ENCODE measurements around the gene ACP5. TPM values are rescaled to one million over a fixed set of nuclear protein-coding genes. Genes with fewer than 3 reads are reported as not detected.

Gene ACP5
- total RNA-seq, 3 donors from 2014 or later (not counting 1 experiment from before 2014, with no cell fraction given) = 14.9 to 20.3 (median 18.8) TPM

- Histone ChIP-seq H3K36me3 (ENCODE audit: control insufficient read depth, insufficient read depth, low read length) (no peaks in the 10 kb centered on the region), H3K4me3 (ENCODE audit: low read length) (no peak overlapping the region), H3K27me3 (ENCODE audit: control insufficient read depth, insufficient read depth, low read length) (no peaks in the 10 kb centered on the region), H3K27ac (ENCODE audit: low read length) (no peak overlapping the region), H3K9me3 (ENCODE audit: control insufficient read depth, insufficient read depth, low read length) (no peaks in the 10 kb centered on the region), H3K4me1 (ENCODE audit: control insufficient read depth, insufficient read depth, low read length) (peaks cover 32% of the 10 kb centered on the region)
- H3K27me3 Mint-ChIP-seq (ENCODE audit: low read depth in 2 of 2) = no peaks in the 10 kb centered on the region
- ATAC-seq (no peak), DNase-seq (no peak)
- no peak overlapping the region for H3K27ac Mint-ChIP-seq
- no peak overlapping the region for H3K4me3 Mint-ChIP-seq
- intact Hi-C loops (cut with micrococcal nuclease) = loop anchor here (2.0 to 5.0 kb wide), 2 partner anchors 90 to 294 kb away; no protein-coding TSS in a partner anchor
- H3K9me3 Mint-ChIP-seq = no peaks in the 10 kb centered on the region
- WGBS (ENCODE audit: insufficient coverage) = 18% methylated on average over 4 of the region's 6 CpGs
- TF ChIP-seq, protein P1, sequence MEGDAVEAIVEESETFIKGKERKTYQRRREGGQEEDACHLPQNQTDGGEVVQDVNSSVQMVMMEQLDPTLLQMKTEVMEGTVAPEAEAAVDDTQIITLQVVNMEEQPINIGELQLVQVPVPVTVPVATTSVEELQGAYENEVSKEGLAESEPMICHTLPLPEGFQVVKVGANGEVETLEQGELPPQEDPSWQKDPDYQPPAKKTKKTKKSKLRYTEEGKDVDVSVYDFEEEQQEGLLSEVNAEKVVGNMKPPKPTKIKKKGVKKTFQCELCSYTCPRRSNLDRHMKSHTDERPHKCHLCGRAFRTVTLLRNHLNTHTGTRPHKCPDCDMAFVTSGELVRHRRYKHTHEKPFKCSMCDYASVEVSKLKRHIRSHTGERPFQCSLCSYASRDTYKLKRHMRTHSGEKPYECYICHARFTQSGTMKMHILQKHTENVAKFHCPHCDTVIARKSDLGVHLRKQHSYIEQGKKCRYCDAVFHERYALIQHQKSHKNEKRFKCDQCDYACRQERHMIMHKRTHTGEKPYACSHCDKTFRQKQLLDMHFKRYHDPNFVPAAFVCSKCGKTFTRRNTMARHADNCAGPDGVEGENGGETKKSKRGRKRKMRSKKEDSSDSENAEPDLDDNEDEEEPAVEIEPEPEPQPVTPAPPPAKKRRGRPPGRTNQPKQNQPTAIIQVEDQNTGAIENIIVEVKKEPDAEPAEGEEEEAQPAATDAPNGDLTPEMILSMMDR (IDR thresholded peaks at IDR 0.05) = no peak
- peaks cover 13 to 17% of the 10 kb centered on the region in 2 donors for H3K4me1 Mint-ChIP-seq
- no peaks in the 10 kb centered on the region for H3K36me3 Mint-ChIP-seq
These were observed 8.9 kb upstream of the ACP5 start for GRCh38 chr19:11586331-11586730.

DNA sequence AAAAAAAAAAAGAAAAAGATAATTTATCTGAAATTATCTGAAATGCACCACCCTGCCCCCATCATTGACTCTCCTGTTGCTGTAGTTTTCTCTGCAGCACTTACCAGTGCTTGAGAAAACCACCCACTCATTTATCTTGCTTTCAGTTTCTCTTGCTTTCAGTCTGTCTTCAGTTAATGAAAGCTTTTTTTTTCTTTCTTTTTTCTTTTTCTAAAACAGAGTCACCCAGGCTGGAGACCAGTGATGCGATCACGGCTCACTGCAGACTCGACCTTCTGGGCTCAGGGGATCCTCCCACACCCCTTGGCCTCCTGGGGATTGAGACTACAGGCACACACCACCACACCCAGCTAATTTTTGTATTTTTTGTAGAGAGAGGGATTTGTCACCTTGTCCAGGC is 4.3 kb upstream of the ACP5 start:
- Mint-ChIP-seq H3K4me3 (peak overlapping the region; percentile 80), H3K27me3 (ENCODE audit: low read depth in 2 of 2) (no peaks in the 10 kb centered on the region), H3K36me3 (no peaks in the 10 kb centered on the region), H3K9me3 (no peaks in the 10 kb centered on the region), H3K4me1 (peaks cover 14 to 19% of the 10 kb centered on the region in 2 donors), H3K27ac (peak overlapping the region; percentile 84 to 88)
- ATAC-seq (peak; percentile 78 to 88 (median 80)), DNase-seq (peak in 1 of 2 donors; percentile 64)
- intact Hi-C loops (cut with micrococcal nuclease) = no loop called here
- Histone ChIP-seq H3K4me3 (ENCODE audit: low read length) (no peak overlapping the region), H3K27ac (ENCODE audit: low read length) (peak overlapping the region; percentile 70), H3K9me3 (ENCODE audit: control insufficient read depth, insufficient read depth, low read length) (no peaks in the 10 kb centered on the region), H3K36me3 (ENCODE audit: control insufficient read depth, insufficient read depth, low read length) (no peaks in the 10 kb centered on the region), H3K4me1 (ENCODE audit: control insufficient read depth, insufficient read depth, low read length) (peaks cover 62% of the 10 kb centered on the region), H3K27me3 (ENCODE audit: control insufficient read depth, insufficient read depth, low read length) (no peaks in the 10 kb centered on the region)
- TF ChIP-seq, protein P1 (IDR thresholded peaks at IDR 0.05) = no peak
- WGBS (ENCODE audit: insufficient coverage) = 14% methylated on average over 3 of the region's 3 CpGs

DNA sequence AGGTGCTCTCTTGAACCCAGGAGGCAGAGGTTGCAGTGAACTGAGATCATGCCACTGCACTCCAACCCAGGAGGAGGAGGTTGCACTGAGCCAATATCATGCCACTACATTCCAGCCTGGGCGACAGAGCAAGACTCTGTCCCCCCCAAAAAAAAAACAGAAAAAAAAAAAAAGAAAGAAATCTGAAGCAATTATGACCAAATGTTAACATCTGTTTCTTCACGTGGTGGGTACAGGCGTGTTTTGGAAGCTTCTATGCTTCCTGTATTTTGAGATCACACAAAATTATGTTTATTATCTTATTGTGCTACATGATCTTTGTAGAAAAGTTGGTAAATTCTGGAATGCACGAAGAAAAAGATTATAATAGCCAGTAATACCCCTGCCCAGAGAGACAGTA is 2.7 kb upstream of the ACP5 start:
- TF ChIP-seq, protein P1 (IDR thresholded peaks at IDR 0.05) = no peak
- whole genome bisulfite sequencing (ENCODE audit: insufficient coverage) = 64% methylated on average over 4 of the region's 4 CpGs
- no peak overlapping the region for H3K27ac Mint-ChIP-seq
- ATAC-seq = no peak
- peaks cover 57% of the 10 kb centered on the region for H3K4me1 ChIP-seq (ENCODE audit: control insufficient read depth, insufficient read depth, low read length)
- H3K9me3 Mint-ChIP-seq = no peaks in the 10 kb centered on the region
- no peaks in the 10 kb centered on the region for H3K27me3 Mint-ChIP-seq (ENCODE audit: low read depth in 2 of 2)
- H3K36me3 ChIP-seq (ENCODE audit: control insufficient read depth, insufficient read depth, low read length) = no peaks in the 10 kb centered on the region
- H3K27me3 ChIP-seq (ENCODE audit: control insufficient read depth, insufficient read depth, low read length) = no peaks in the 10 kb centered on the region
- H3K36me3 Mint-ChIP-seq = no peaks in the 10 kb centered on the region
- H3K4me3 ChIP-seq (ENCODE audit: low read length) = no peak overlapping the region
- H3K4me3 Mint-ChIP-seq = no peak overlapping the region
- H3K27ac ChIP-seq (ENCODE audit: low read length) = peak overlapping the region; percentile 29
- peaks cover 14 to 19% of the 10 kb centered on the region in 2 donors for H3K4me1 Mint-ChIP-seq
- H3K9me3 ChIP-seq (ENCODE audit: control insufficient read depth, insufficient read depth, low read length) = no peaks in the 10 kb centered on the region
- DNase-seq = no peak
- intact Hi-C loops (cut with micrococcal nuclease) = no loop called here
